22Rv1 (cell line): ENCODE results near the gene ANKS1B.

Source experiments
- ZFX ChIP-seq: fragments of 450-650 bp; IDR thresholded peaks from 2 replicates; pipeline ENCODE4 v1.6.1; 2017; ENCODE audit warnings: antibody characterized with exemption, borderline replicate concordance
- TF ChIP-seq, protein P1 (sequence below): fragments of 450-650 bp; IDR thresholded peaks from 2 replicates; pipeline ENCODE4 v1.5.1; 2017; ENCODE audit warnings: mild to moderate bottlenecking

- TF ChIP-seq, protein P1, sequence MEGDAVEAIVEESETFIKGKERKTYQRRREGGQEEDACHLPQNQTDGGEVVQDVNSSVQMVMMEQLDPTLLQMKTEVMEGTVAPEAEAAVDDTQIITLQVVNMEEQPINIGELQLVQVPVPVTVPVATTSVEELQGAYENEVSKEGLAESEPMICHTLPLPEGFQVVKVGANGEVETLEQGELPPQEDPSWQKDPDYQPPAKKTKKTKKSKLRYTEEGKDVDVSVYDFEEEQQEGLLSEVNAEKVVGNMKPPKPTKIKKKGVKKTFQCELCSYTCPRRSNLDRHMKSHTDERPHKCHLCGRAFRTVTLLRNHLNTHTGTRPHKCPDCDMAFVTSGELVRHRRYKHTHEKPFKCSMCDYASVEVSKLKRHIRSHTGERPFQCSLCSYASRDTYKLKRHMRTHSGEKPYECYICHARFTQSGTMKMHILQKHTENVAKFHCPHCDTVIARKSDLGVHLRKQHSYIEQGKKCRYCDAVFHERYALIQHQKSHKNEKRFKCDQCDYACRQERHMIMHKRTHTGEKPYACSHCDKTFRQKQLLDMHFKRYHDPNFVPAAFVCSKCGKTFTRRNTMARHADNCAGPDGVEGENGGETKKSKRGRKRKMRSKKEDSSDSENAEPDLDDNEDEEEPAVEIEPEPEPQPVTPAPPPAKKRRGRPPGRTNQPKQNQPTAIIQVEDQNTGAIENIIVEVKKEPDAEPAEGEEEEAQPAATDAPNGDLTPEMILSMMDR = no peak
- TF ChIP-seq ZFX = no peak
Observed at GRCh38 chr12:99926511-99927169, 58.1 kb downstream of the ANKS1B start.
